HepG2 (cell line): ENCODE measurements around the gene C14orf93. TPM values are rescaled to one million over a fixed set of nuclear protein-coding genes. Genes with fewer than 3 reads are reported as not detected.

Experiments used
- ELF1 ChIP-seq: sonication (generic); formaldehyde crosslinking; IDR thresholded peaks from 2 replicates; pipeline ENCODE4 v1.4.0; 2020; ENCODE audit warnings: missing genetic modification reagents
- HDAC2 ChIP-seq: sonication (generic); formaldehyde crosslinking; IDR thresholded peaks from 2 replicates; pipeline ENCODE4 v1.4.0; 2020; ENCODE audit warnings: missing genetic modification reagents
- HMGXB4 ChIP-seq, 2 experiments: sonication (generic) in 1 of 2; formaldehyde crosslinking in 1 of 2; IDR thresholded peaks; 2 replicates each; pipeline versions ENCODE4 v1.4.0 to v1.6.1; 2018 to 2020; ENCODE audit warnings: missing genetic modification reagents in 2 of 2, borderline replicate concordance in 1 of 2, low read depth in 1 of 2, mild to moderate bottlenecking in 1 of 2, missing biosample characterization in 1 of 2
- MED1 ChIP-seq: sonication (generic); formaldehyde crosslinking; IDR thresholded peaks from 2 replicates; pipeline ENCODE4 v1.4.0; 2020; ENCODE audit warnings: missing genetic modification reagents
- MLX ChIP-seq: IDR thresholded peaks from 2 replicates; pipeline ENCODE4 v1.6.1; 2016
- RAD21 ChIP-seq: fragments of 450-650 bp; formaldehyde crosslinking; IDR thresholded peaks from 2 replicates; pipeline ENCODE4 v1.5.0; 2020; ENCODE audit warnings: mild to moderate bottlenecking
- RELA ChIP-seq: sonication (generic); formaldehyde crosslinking; IDR thresholded peaks from 2 replicates; pipeline ENCODE4 v1.4.0; 2020; ENCODE audit warnings: missing genetic modification reagents
- REPIN1 ChIP-seq: sonication (generic); formaldehyde crosslinking; IDR thresholded peaks from 2 replicates; pipeline ENCODE4 v1.8.0; 2022; ENCODE audit warnings: missing genetic modification reagents, low read depth, mild to moderate bottlenecking, borderline replicate concordance
- RFXANK ChIP-seq: IDR thresholded peaks from 2 replicates; pipeline ENCODE4 v1.6.1; 2016
- RNF2 ChIP-seq: fragments of 450-650 bp; conservative IDR thresholded peaks from 2 replicates; pipeline ENCODE4 v1.6.1; 2016; ENCODE audit warnings: low read depth
- TFDP1 ChIP-seq: IDR thresholded peaks from 2 replicates; pipeline ENCODE4 v1.6.1; 2016; ENCODE audit warnings: missing compliant biosample characterization, missing genetic modification reagents, borderline replicate concordance
- THAP11 ChIP-seq: IDR thresholded peaks from 2 replicates; pipeline ENCODE4 v1.6.1; 2016; ENCODE audit warnings: missing biosample characterization, missing genetic modification reagents
- USF2 ChIP-seq, 2 experiments: sonication (generic) in 1 of 2; formaldehyde crosslinking in 1 of 2; IDR thresholded peaks; 2 replicates each; pipeline versions ENCODE4 v1.5.1 to v1.6.1; 2011 to 2020; ENCODE audit warnings: borderline replicate concordance in 1 of 2, low read depth in 1 of 2, low read length in 1 of 2, mild to moderate bottlenecking in 1 of 2, missing genetic modification reagents in 1 of 2, moderate library complexity in 1 of 2
- ZBTB10 ChIP-seq: sonication (generic); formaldehyde crosslinking; IDR thresholded peaks from 2 replicates; pipeline ENCODE4 v1.4.0; 2020; ENCODE audit warnings: missing genetic modification reagents, borderline replicate concordance
- ZEB1 ChIP-seq: IDR thresholded peaks from 2 replicates; pipeline ENCODE4 v1.6.1; 2012; ENCODE audit warnings: mild to moderate bottlenecking, low read depth, inconsistent platforms; ENCODE audit not compliant: insufficient replicate concordance
- ZNF333 ChIP-seq: sonication (generic); formaldehyde crosslinking; IDR thresholded peaks from 2 replicates; pipeline ENCODE4 v1.4.0; 2020; ENCODE audit warnings: mild to moderate bottlenecking, missing genetic modification reagents, borderline replicate concordance
- ZNF383 ChIP-seq: sonication (generic); formaldehyde crosslinking; IDR thresholded peaks from 2 replicates; pipeline ENCODE4 v1.4.0; 2020; ENCODE audit warnings: missing genetic modification reagents, mild to moderate bottlenecking, borderline replicate concordance
- ZNF552 ChIP-seq: sonication (generic); formaldehyde crosslinking; IDR thresholded peaks from 2 replicates; pipeline ENCODE4 v1.9.0; 2022; ENCODE audit warnings: missing genetic modification reagents, mild to moderate bottlenecking, borderline replicate concordance
- ZNF564 ChIP-seq: sonication (generic); formaldehyde crosslinking; IDR thresholded peaks from 2 replicates; pipeline ENCODE4 v1.8.1; 2023; ENCODE audit warnings: mild to moderate bottlenecking, missing genetic modification reagents
- ZSCAN12 ChIP-seq: sonication (generic); formaldehyde crosslinking; IDR thresholded peaks from 2 replicates; pipeline ENCODE4 v1.9.0; 2021; ENCODE audit warnings: mild to moderate bottlenecking, missing genetic modification reagents
- polyA plus RNA-seq, 8 experiments: library from polyadenylated mRNA; depleted of rRNA in 3 of 8; stranded (reverse) in 7 of 8; unstranded in 1 of 8; fragments of >200 nt; fragmentation: Illumina TruSeq in 4 of 8; extraction: Trizol in 4 of 8; gene quantifications; 2 replicates each; pipeline versions ENCODE4 v1.2.1 to v1.2.3, GENCODE V29; 2011 to 2016; ENCODE audit warnings: low read depth in 4 of 8, missing spikeins in 1 of 8, mixed read lengths in 1 of 8; ENCODE audit not compliant: insufficient read depth in 1 of 8
- total RNA-seq, 5 experiments: library from RNA; depleted of rRNA; stranded (reverse); fragments of >200 nt; fragmentation: Illumina TruSeq; extraction: Trizol; gene quantifications; 2 replicates each; pipeline ENCODE4 v1.2.3, GENCODE V29; 2016; ENCODE audit warnings: low read depth in 1 of 5

The C14orf93 gene
- total and polyA plus RNA-seq, 2 of the 13 experiments (the other 11 are each of a cell fraction or from before 2014, with no cell fraction given): 11.4 to 22.5 TPM

GRCh38 chr14:23056145-23056955 lies 46.4 kb upstream of the C14orf93 start (continued):
- TF ChIP-seq RAD21 (CRISPR knock-in tag) (peak; percentile 63), RELA (CRISPR knock-in tag) (0 out of 2 replicates have a peak, but pooled peaks have one; percentile 40), ZNF383 (CRISPR knock-in tag) (0 out of 2 replicates have a peak, but pooled peaks have one; percentile 68), TFDP1 (CRISPR knock-in tag) (peak; percentile 67; the same call in 1 of the 2 replicates), ZNF564 (CRISPR knock-in tag) (no peak), HDAC2 (CRISPR knock-in tag) (peak; percentile 82), ZSCAN12 (no peak), ZBTB10 (no peak), REPIN1 (CRISPR knock-in tag) (peak; percentile 26; the same call in 1 of the 2 replicates), USF2 (IDR thresholded peaks at IDR 0.05; ENCODE audit: low read depth, low read length) (no peak), USF2 (CRISPR knock-in tag; IDR thresholded peaks at IDR 0.05; ENCODE audit: borderline replicate concordance) (no peak), ZNF333 (CRISPR knock-in tag) (no peak; the same call in 1 of the 2 replicates), MLX (CRISPR knock-in tag) (no peak), THAP11 (CRISPR knock-in tag) (peak; percentile 63), RFXANK (CRISPR knock-in tag) (peak; percentile 61; the same call in 1 of the 2 replicates), MED1 (CRISPR knock-in tag) (no peak), HMGXB4 (CRISPR knock-in tag; IDR thresholded peaks at IDR 0.05; ENCODE audit: borderline replicate concordance in 1 of 2, low read depth in 1 of 2) (peak; percentile 95 to 97), ELF1 (CRISPR knock-in tag) (0 out of 2 replicates have a peak, but pooled peaks have one; percentile 24), ZEB1 (no peak), ZNF552 (CRISPR knock-in tag) (0 out of 2 replicates have a peak, but pooled peaks have one; percentile 25), RNF2 (no peak; the same call in 1 of the 2 replicates)
